Measurements from ENCODE around the gene KLHL28. TPM values are rescaled to one million over a fixed set of nuclear protein-coding genes. Genes with fewer than 3 reads are reported as not detected.

Gene KLHL28
- 14.2 and 21.5 TPM in 2 replicates for total RNA-seq (ENCODE audit: low replicate concordance)

GRCh38 chr14:44961554-44962333 is at the start of gene KLHL28, which contains the start of gene TOGARAM1:
Gene KLHL28 (minus strand): TSS chr14:44961947. CDS start chr14:44945928, 16,019 bp downstream.
Gene TOGARAM1 (plus strand): TSS chr14:44962190. CDS start chr14:44962422, 232 bp downstream.
- DNase-seq (ENCODE audit: low read depth) = peak; percentile 100
- TF ChIP-seq CTCF (IDR thresholded peaks at IDR 0.05; ENCODE audit: insufficient read depth, low read length) = no peak
- H3K4me3 ChIP-seq (ENCODE audit: low read depth, low read length) = peak within 1 kb of the TSS; percentile 75

- DNase-seq (ENCODE audit: low read depth) = no peak
- TF ChIP-seq CTCF (IDR thresholded peaks at IDR 0.05; ENCODE audit: insufficient read depth, low read length) = no peak
- H3K4me3 ChIP-seq (ENCODE audit: low read depth, low read length) = no peak overlapping the region
Observed at GRCh38 chr14:45003924-45004323, 42.2 kb upstream of the KLHL28 start.

GRCh38 chr14:44995770-44996294 is 34.1 kb upstream of the KLHL28 start:
- DNase-seq (ENCODE audit: low read depth) = no peak

GRCh38 chr14:44995196-44995595 is 33.4 kb upstream of the KLHL28 start:
- DNase-seq (ENCODE audit: low read depth) = no peak
- no peak overlapping the region for H3K4me3 ChIP-seq (ENCODE audit: low read depth, low read length)
- no peak for TF ChIP-seq CTCF (IDR thresholded peaks at IDR 0.05; ENCODE audit: insufficient read depth, low read length)

More at GRCh38 chr14:44995770-44996294, 34.1 kb upstream of the KLHL28 start:
- H3K4me3 ChIP-seq (ENCODE audit: low read depth, low read length) = no peak overlapping the region
- no peak for TF ChIP-seq CTCF (IDR thresholded peaks at IDR 0.05; ENCODE audit: insufficient read depth, low read length)

- no peak overlapping the region for H3K4me3 ChIP-seq (ENCODE audit: low read depth, low read length)
- no peak for DNase-seq (ENCODE audit: low read depth)
- no peak for TF ChIP-seq CTCF (IDR thresholded peaks at IDR 0.05; ENCODE audit: insufficient read depth, low read length)
Observed at GRCh38 chr14:44990533-44990932, 28.8 kb upstream of the KLHL28 start.

- no peak for TF ChIP-seq CTCF (IDR thresholded peaks at IDR 0.05; ENCODE audit: insufficient read depth, low read length)
- no peak for DNase-seq (ENCODE audit: low read depth)
- no peak overlapping the region for H3K4me3 ChIP-seq (ENCODE audit: low read depth, low read length)
Observed at GRCh38 chr14:44989497-44990440, 28.0 kb upstream of the KLHL28 start.
